NCI-H2196 (cell line): ENCODE results near the gene SYPL1.

Experiments used
- DNase-seq: peaks from one replicate; lab custom pipeline; 2025; ENCODE audit not compliant: unreplicated experiment; lab: John Stamatoyannopoulos, UW

Gene SYPL1

DNA sequence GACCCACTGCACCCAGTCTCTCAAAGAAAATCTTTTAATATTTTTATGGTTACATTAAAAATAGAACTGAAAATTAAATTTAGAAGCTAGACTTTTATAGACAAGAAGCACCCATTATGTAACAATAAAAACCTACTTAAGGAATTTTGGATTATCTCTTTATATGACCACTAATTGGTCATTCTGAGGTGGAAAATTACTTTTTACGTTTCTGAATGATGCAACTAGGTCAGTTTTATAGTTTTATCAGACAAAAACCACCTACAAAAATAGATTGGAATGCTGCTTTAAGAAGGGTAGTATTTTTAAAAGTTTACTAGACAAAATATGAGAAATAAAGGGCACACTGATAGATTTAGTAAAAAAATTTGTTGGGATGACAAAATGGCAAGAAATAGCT is 16.5 kb downstream of the SYPL1 start:
- DNase-seq, result no peak

DNA sequence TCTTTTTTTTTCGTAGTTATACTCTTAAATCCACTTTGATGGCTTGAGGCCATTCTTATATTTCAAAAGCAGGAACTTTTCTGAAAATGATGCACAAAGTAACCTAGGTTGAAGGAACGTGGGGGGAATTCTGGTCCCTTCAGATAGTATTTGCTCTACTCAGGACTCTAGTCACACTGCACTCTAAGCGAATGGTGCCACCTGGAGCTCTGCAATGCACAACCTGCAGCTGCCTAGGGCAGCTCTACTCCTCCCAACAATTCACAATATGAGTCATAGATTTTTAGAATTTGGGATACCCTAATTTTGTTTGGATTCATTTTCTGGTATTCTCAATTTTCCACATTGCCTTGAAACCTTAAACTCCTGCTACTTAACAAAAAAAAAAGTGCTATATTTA is 17.3 kb downstream of the SYPL1 start:
- no peak for DNase-seq

DNA sequence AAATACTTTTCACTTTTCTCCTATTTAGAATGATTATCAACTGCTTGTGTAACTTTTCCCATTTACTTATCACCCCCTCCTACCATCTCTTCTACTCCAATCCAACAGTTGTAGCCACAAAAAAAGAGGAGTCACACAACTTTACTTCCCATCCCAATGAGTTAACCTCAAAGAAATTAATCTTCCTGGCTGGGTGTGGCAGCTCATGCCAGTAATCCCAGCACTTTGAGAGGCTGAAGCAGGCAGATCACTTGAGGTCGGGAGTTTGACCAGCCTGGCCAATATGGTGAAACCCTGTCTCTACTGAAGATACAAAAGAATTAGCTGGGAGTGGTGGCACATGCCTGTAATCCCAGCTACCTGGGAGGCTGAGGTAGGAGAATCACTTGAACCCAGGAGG is 19.9 kb downstream of the SYPL1 start:
- no peak for DNase-seq

DNA sequence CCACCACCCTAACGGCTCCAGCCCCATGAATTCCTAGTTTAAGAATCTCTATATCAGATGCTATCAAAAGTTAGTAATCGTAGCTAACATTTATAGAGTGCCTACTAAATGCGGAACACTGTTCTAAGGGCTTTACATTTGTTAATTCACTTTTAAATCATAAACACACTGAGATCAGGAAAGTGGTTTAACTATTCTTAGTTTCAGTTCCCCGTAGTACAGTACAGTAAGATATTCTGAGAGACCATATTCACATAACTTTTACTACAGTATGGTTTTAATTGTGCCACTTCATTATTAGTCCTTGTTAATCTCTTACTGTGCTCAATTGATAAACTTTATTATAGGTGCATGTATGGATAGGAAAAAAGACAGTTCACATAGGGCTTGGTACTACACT is 22.5 kb downstream of the SYPL1 start:
- DNase-seq, result no peak

DNA sequence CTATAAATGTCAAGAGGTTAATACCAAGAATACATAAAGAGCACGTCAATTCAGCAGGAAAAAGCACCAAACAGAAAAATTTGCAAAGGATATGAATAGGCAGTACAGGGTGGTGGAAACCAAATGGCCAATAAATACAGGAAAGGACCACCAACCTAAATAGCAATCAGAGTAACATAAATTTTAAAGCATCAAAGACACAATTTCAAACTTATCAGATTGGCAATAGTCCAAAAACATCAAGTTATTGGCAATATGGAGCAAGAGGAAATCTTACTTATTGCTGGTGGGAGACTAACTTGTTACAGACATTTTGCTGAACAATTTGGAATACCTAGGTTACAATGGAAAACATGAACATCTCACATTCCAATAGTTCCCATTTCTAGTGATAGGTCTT is 24.1 kb downstream of the SYPL1 start:
- DNase-seq, result no peak

DNA sequence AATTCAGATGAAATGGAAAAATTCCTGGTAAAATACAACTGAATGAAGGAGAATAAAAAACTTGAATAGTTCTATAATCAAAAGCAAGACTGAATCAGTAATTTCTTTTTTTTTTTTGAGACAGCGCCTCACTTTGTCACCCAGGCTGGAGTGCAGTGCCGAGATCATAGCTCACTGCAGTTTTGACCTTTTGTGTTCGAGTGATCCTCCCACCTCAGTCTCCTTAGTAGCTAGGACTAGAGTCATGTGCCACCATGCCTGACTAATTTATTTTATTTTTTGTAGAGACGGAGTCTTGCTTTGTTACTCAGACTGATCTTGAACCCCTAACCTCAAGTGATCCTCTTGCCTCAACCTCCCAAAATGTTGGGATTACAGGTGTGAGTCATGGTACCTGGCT is 26.1 kb downstream of the SYPL1 start:
- no peak for DNase-seq

DNA sequence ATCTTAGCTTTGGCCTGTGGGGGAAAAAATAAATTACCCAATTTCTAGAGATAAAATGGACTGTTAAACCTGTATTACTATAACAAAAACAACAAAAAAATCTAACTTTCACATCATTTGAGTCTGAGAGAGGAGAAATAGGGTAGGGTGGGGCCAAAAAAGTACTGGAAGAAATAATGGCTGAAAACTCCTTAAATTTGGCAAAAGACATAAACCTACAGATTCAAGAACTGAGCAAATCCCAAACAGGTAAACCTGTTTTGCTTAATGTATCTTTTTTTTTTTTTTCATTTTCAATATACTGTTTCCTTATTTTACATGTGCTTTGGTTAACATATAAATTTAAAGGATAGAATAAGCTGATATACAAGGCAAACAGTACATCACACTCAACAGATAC is 27.1 kb downstream of the SYPL1 start:
- no peak for DNase-seq

DNA sequence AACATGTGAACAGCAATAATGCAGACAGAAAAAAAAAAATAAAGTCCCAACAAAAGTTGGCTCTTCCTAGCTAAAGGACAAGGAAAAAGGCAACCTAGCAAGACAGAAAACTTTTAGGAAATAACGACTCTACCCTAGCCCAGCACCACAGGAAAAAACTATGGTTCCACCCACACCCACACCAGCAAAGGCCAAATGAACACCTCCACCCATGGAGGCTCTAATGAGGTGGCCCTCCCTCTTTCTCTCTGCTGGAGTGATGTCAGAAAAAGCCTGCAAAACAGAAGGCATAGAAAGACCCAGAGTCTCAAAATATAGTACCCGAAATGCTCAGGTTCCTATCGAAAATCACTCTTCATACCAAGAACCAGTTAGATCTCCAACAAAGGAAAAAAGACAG is 28.4 kb downstream of the SYPL1 start:
- DNase-seq, result no peak

DNA sequence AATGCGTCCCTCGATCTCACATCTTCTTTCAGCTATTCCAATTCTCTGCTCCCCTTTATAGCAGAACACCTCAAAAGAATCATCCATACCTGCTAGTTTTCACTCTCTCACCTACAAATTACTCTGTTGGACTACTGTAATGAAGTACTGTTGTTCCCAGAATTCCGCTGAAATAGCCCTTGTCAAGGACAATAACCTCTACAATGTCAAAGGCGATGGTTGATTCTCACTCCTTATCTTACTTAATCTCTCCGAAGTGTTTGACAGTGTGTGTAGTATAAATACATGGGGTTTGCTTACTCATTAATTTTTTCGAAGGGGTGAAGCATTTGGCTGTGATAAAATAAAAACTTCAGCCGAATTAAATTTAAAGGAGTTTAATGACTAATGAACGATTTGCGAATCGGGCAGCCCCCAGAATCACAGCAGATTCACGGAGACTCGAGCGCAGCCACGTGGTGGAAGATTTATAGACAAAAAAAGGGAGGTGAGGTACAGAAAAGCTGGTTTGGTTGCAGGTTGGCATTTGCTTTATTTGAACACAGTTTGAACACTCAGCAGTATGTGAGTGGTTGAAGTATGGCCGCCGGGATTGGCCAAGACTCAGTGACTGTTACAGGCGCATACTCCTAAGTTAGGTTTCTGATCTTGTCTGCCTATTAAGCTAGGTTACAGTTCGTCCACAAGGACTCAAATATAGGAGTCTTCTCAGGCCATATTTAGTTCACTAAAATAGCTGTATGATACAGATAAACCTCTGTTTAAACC is 29.8 kb downstream of the SYPL1 start:
- no peak for DNase-seq

DNA sequence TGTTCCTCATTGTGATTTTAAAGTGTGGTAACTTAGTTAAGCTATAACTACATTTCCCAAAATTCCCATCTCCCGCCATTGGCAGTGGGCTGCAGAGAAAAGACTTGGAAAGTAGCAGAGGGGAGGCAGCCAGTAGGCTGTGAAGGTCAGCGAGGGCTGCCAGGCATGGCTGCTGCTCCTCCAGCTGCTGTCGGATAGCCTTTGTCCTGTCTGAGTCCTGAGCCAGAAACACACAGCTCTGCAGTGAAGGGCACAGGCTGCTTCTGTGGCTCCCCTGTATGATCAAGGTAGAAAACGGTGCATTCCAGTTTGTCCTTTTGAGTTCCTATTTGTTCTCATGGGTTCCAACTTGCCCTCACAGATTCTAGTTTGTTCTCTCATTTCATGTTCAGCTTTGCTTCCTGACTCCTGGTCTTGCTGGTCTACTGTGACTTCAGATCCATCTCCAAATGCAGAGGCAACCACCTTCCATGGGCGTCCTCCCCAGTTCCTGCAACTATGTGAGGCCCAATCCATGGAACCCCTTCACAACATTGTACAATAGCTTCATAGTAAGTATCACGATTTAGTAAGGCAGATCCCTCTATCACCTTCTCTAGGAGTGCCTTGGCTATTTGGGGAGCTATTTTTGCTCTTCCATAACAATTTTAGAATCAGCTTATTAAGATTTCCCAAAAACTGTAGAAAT is 31.7 kb downstream of the SYPL1 start:
- no peak for DNase-seq

DNA sequence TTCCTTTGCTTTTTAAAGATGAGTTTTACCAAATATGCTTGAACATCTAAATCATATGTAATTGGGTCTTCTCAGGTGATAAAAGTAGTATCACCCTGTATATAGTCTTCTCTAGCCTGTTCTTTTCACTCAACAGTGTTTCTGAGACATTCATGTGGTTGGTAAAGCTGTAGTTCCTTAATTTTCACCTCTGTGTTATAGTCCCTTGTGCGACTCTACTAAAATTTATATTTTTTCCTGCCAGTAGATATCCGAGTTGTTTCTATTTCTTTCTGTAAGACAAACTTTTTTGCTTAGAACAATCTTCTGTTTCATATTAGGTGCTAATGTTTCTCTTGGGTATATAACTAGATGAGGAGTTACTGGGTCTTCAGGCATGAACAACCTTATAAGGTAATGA is 35.6 kb downstream of the SYPL1 start:
- no peak for DNase-seq

DNA sequence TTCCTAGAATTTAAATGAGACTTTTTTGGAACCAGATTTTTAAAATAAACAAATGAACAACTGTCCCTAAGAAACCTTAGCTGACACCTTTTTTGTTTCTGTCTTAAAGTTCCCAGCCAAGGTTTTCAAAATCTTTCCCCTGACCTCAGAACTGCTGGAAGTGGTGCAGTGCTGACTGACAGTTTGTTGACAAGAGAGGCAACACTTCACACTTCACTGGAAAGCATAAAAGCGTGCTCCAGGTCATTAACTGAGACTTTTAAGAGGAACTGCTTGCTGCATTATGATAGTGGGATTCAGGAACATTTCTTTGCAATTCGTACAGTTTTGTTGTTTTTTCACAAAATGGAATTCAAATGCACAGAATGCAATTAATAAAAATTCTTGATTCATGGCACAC is 36.2 kb downstream of the SYPL1 start:
- DNase-seq, result no peak

DNA sequence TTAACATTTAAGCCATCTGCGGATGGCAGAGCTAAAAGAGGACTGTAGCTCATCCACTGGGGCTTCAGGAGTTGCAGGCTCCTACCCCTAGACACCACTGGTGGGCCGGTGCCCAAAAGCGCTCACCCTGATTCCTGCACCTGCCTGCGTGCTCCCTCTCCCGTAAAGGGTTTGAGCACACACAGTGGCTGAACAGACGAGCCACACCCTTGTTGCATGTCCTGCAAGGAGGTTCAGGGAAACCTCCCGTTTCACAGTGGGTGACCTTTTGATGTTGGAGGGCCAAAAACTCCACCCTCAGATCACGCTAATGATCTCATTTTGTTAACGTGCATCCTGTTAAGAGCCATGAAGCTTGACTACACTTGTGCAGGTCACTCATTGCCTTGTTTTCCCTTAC is 37.9 kb downstream of the SYPL1 start:
- DNase-seq, result no peak

DNA sequence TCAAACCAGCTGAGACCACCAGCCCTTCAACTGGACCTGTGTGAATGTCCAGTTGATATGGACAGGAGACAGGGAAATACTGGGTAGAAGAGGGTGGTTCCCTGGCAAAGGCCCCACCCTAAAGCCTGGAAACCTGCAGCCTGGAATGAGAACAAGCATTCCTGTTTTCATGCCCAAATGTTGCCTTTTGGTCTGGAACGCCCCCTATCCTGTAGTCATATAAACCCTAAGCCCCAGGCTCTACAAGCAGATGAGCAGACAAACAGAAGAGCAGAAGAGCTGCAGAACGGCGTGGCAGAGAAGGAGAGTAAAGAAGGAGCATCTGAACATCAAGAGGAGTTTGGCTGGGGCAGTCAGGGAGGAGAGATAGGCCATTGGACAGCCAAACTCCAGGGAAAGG is 38.4 kb downstream of the SYPL1 start:
- DNase-seq, result no peak

DNA sequence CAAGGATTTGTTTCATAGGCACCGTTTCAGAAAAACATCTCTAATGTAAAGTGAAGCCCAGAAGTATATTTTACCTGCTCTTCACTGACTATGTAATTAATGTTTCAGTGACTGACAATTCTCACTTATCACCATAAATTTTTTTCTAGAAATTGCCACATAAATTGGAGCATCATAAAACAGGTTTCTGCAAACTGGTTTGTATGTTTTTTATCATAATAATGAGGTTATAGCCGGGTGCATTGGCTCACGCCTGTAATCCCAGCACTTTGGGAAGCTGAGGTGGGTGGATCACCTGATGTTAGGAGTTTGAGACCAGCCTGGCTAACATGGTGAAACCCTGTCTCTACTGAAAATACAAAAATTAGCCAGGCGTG is 39.4 kb downstream of the SYPL1 start:
- DNase-seq, result no peak

DNA sequence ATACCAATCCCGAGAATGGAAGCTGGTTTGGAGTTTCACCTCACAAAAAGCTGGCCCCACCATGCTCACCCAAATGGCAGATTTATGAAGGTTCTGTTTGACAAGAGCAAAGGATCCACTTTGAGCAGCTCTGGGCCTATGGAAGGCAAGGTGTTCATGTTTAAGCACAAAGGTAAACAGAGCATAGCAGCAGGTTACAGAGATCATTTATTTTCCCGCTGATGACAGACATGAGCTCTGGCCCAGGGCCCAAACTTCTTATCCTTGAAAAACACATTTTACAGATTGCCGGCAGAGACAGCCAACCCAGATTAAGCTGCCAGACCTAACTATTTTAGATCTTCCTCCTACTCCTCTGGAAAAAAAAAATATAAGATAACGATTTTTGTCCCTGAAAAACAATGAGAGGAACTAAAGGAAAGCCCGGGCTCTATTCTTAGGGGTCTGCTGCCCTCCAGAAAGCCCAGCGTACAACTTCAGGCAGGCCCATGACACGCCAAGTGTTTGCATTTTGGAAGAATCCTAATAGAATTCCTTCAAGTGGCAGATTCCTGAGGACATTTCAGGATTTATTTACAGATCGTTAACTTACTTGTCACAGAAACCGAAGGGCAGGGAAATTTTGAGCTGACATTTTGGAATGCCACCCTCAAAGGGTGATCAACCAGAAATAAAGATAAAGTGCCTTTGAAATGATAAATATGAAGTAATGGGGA is 40.0 kb downstream of the SYPL1 start:
- DNase-seq, result peak; percentile 55

DNA sequence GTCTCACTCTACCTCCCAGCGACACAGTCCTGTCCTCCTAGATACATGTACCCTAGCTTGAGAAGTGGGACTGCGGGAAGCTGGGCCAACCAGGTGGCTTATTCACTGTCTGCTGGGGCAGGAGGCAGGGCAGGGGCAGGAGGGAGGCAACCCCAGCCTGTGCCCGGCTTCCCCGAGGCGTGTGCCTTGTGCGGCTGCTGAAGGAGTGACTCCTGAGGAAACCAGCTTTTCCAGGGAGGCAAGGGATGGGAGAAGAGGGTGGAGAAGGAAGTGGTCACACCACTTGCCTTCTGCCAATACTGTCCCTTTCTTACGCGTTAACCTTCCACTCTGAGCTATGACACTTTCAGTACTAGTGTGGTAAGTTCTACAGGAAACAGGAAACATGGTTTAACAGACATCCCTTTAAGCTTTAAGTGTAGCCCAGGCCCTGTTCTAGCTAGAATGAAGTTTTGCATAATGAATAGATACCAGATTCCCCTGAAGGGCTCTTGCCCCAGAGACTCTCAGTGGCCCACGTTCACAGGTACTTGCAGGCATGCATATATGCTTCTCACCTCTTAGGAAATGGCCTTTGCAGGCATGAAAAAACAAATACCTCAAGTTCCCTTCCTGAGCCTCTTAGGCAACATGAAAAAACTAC is 40.6 kb downstream of the SYPL1 start:
- DNase-seq, result peak; percentile 22

DNA sequence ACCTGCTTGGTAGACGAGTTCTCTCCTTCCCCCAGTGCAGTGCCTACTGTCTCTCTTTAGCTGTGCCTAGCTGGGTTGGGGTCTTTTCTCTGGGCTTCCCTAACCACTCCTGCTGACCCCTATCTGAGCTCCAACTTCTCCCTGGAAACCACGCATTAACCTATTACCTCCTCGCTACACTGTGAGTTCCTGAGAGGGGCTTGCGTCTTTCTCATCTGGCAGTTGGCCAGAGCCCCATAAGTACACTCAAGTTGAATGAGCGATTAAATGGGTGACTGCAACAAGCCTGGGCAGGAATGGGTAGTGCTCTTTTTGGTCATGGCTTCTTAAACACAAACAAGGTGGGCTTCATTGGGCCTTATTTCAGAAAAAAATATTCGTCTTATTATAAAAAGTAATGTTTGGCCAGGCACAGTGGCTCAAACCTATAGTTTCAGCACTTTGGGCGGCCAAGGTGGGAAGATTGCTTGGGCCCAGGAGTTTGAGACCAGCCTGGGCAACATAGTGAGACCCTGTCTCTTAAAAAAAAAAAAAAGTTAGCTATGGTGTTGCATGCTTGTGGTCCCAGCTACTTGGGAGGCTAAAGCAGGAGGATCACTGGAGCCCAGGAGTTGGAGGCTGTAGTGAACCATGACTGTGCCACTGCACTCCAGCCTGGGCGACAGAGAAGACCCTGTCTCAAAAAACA is 41.4 kb downstream of the SYPL1 start:
- DNase-seq, result no peak

DNA sequence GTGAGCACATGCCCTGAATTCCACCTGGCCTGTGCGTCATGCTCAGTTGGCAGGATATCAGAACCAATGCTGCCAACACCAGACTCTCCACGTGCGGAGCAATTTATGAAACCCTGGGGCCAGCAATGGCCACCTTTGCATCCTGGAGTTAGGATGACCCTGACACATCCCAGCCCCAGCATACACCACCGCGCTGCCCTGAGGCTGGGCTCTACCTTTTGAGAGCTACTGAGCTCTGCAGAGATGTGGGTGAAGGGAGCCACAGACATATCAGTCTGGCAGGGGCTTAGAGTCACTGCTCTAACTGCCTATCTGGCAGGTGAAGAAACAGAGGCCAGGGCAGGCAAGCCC is 41.9 kb downstream of the SYPL1 start:
- DNase-seq, result peak; percentile 41

DNA sequence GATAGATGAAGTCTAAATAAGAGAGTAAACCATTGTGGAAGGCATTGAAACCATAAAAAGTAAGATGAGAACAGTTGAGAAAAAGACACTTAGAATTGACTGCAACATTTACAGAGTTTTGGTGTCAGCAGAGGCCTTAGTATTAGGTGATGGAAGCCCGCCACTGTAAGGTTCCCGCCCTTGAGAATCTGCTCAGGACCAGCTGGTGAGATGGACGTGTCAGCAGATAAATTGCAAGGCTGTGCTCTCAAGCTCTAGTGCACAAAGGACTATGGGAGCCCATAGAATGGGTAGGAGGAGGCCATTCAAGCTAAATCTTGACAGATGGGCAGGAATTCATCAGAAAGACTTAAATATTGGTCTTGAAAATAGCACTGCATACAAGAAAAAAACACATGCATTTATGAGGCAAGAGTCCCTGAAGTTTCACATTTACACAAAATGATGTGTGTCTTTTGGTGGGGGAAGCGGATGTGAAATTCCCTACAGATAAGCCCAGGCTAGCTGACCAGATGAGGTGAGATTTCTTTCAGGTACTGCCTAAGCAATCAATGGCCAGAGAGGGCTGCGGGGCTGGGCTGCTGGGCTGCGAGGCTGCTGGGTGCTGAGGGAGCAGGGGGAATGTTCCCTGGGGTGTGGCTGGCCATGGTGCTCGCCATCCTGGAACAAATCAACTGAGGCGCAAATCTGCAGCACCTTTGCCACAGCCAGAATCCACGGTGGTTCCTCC is 42.5 kb downstream of the SYPL1 start:
- no peak for DNase-seq

DNA sequence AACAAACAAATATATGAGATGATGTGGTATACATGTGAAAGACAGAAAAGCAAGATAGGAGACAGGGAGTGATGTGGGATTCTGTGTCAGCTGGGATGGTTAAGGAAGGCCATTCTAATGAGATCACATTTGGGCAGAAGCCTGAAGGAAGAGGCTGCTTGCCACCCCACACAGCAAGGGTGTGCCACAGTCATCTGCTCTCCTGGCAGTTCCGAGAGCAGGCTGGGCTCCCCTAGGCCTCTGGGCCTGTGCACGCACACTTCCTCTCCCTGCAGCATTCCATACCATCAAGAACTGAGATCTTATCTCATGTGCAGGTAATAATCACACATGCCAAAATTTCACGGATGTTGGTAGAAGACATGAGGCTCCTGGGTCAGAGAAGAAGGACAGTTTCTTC is 43.1 kb downstream of the SYPL1 start:
- no peak for DNase-seq
